GM21367 (cell line): ENCODE measurements around the gene LCE2C.
"Not testable (repeated sequence)": the region's sequence is repeated elsewhere in the genome, so short reads cannot be mapped to it uniquely, and the experiment has no call there.

Experiments
- ATAC-seq: cut with Tn5 transposase; IDR thresholded peaks from one replicate; pipeline ENCODE4 v1.9.1; 2021; ENCODE audit not compliant: unreplicated experiment

Gene LCE2C

GRCh38 chr1:152674983-152675382 lies at the start of gene LCE2C:
Gene LCE2C (plus strand): TSS chr1:152675279. CDS start chr1:152676016, 737 bp downstream.
- not testable (repeated sequence) for ATAC-seq

GRCh38 chr1:152626744-152627143 lies 48.3 kb upstream of the LCE2C start:
- no peak for ATAC-seq

- no peak for ATAC-seq
Measured at GRCh38 chr1:152630596-152630995, 44.5 kb upstream of the LCE2C start.

GRCh38 chr1:152640351-152640750 lies 34.7 kb upstream of the LCE2C start:
- no peak for ATAC-seq

- ATAC-seq = no peak
Measured at GRCh38 chr1:152643945-152644344, 31.1 kb upstream of the LCE2C start.

GRCh38 chr1:152645146-152645545 lies 29.9 kb upstream of the LCE2C start:
- ATAC-seq = no peak

GRCh38 chr1:152646656-152647055 lies 28.4 kb upstream of the LCE2C start:
- ATAC-seq = no peak

- ATAC-seq = no peak
Measured at GRCh38 chr1:152654110-152654509, 21.0 kb upstream of the LCE2C start.

- no peak for ATAC-seq
Measured at GRCh38 chr1:152656459-152656858, 18.6 kb upstream of the LCE2C start.

- ATAC-seq = no peak
Measured at GRCh38 chr1:152657677-152658076, 17.4 kb upstream of the LCE2C start.

GRCh38 chr1:152658649-152659048 lies 16.4 kb upstream of the LCE2C start:
- ATAC-seq = no peak

- ATAC-seq = no peak
Measured at GRCh38 chr1:152663098-152663497, 12.0 kb upstream of the LCE2C start, which contains the start of gene LCE2D. Gene LCE2D (plus strand): TSS chr1:152663380. CDS start chr1:152664106, 726 bp downstream.

GRCh38 chr1:152666171-152666570 lies 8.9 kb upstream of the LCE2C start:
- ATAC-seq = not testable (repeated sequence)

- ATAC-seq = no peak
Measured at GRCh38 chr1:152667648-152668047, 7.4 kb upstream of the LCE2C start.

- no peak for ATAC-seq
Measured at GRCh38 chr1:152673016-152673415, 2.1 kb upstream of the LCE2C start.

GRCh38 chr1:152679459-152679858 lies 4.4 kb downstream of the LCE2C start:
- no peak for ATAC-seq

- no peak for ATAC-seq
Measured at GRCh38 chr1:152681616-152682015, 6.5 kb downstream of the LCE2C start.

GRCh38 chr1:152683846-152684245 lies 8.8 kb downstream of the LCE2C start:
- ATAC-seq = no peak

GRCh38 chr1:152685823-152686222 lies 10.7 kb downstream of the LCE2C start, which contains the start of gene LCE2B:
Gene LCE2B (plus strand): TSS chr1:152686123. CDS start chr1:152686844, 721 bp downstream.
- not testable (repeated sequence) for ATAC-seq

- ATAC-seq = no peak
Measured at GRCh38 chr1:152697701-152698600, 22.9 kb downstream of the LCE2C start, which contains the start of gene LCE2A. Gene LCE2A (plus strand): TSS chr1:152698345. CDS start chr1:152698902, 557 bp downstream.

- no peak for ATAC-seq
Measured at GRCh38 chr1:152699746-152700145, 24.7 kb downstream of the LCE2C start.

GRCh38 chr1:152707860-152708259 lies 32.8 kb downstream of the LCE2C start, which contains the start of gene LCE4A:
Gene LCE4A (plus strand): TSS chr1:152708160. CDS start chr1:152709076, 916 bp downstream.
- ATAC-seq = no peak
